IMR-90 (cell line): Measurements from ENCODE around the gene PTPRG. TPM values are rescaled to one million over a fixed set of nuclear protein-coding genes. Genes with fewer than 3 reads are reported as not detected.

Experiments used
- ATAC-seq: fragments of 200-7000 bp; cut with Tn5 transposase; 2 replicates; pipeline ENCODE4 v1.9.1; 2020; ENCODE audit warnings: low read depth, mild to moderate bottlenecking, moderate library complexity
- BruUV-seq: library from RNA; stranded (reverse); fragments of 400-500 nt; replicated peaks from 2 replicates; lab custom pipeline; 2021; lab: Mats Ljungman, UMichigan
- CTCF ChIA-PET: fragments of 300-600 bp; formaldehyde crosslinking; extraction: SDS; loops from one replicate; lab custom pipeline; 2021; ENCODE audit warnings: antibody characterized with exemption; lab: Yijun Ruan, JAX
- POLR2A ChIA-PET: fragments of 300-600 bp; sonication (Branson Sonifier 250); formaldehyde crosslinking; loops from one replicate; lab custom pipeline; 2022; ENCODE audit warnings: antibody characterized with exemption; ENCODE audit not compliant: unreplicated experiment; lab: Charles Lee
- DNase-seq: peaks from one replicate; pipeline ENCODE4 v3.0.0; 2013
- H2AFZ ChIP-seq: replicated peaks from 2 replicates; pipeline ENCODE3; 2013; ENCODE audit warnings: low read length, mild to moderate bottlenecking; ENCODE audit not compliant: poor library complexity
- H2AK5ac ChIP-seq: 2 replicates; pipeline ENCODE4 v1.6.1; 2013; ENCODE audit warnings: low read depth, low read length, inconsistent platforms
- H2AK9ac ChIP-seq: replicated peaks from 2 replicates; pipeline ENCODE3; 2013; ENCODE audit warnings: mild to moderate bottlenecking, low read depth, low read length, moderate library complexity; ENCODE audit not compliant: poor library complexity
- H2BK120ac ChIP-seq: 2 replicates; pipeline ENCODE4 v1.6.1; 2013; ENCODE audit warnings: low read depth, low read length, inconsistent platforms
- H2BK15ac ChIP-seq: 3 replicates; pipeline ENCODE4 v1.6.1; 2013; ENCODE audit warnings: low read depth, low read length, inconsistent platforms
- H2BK20ac ChIP-seq: 2 replicates; pipeline ENCODE4 v1.6.1; 2013; ENCODE audit warnings: low read depth, mild to moderate bottlenecking, inconsistent platforms, low read length, moderate library complexity
- H2BK5ac ChIP-seq: 2 replicates; pipeline ENCODE4 v1.6.1; 2013; ENCODE audit warnings: mild to moderate bottlenecking, low read depth, low read length, inconsistent platforms; ENCODE audit not compliant: poor library complexity, severe bottlenecking
- H3K14ac ChIP-seq: replicated peaks from 2 replicates; pipeline ENCODE4 v1.6.1; 2013; ENCODE audit warnings: low read depth, low read length, inconsistent platforms
- H3K18ac ChIP-seq: 2 replicates; pipeline ENCODE4 v1.6.1; 2013; ENCODE audit warnings: low read depth, low read length, control low read depth
- H3K23ac ChIP-seq: 2 replicates; pipeline ENCODE4 v1.6.1; 2013; ENCODE audit warnings: low read depth, low read length, inconsistent platforms
- H3K27ac ChIP-seq: 2 replicates; pipeline ENCODE4 v1.5.1; 2013; ENCODE audit warnings: mild to moderate bottlenecking, control low read depth, low read length; ENCODE audit not compliant: insufficient read depth
- H3K27me3 ChIP-seq: 2 replicates; pipeline ENCODE4 v1.6.1; 2013; ENCODE audit warnings: low read length; ENCODE audit not compliant: control insufficient read depth, insufficient read depth
- H3K36me3 ChIP-seq: 2 replicates; pipeline ENCODE4 v1.6.1; 2013; ENCODE audit warnings: low read length, mixed read lengths; ENCODE audit not compliant: control insufficient read depth, insufficient read depth
- H3K4ac ChIP-seq: 2 replicates; pipeline ENCODE4 v1.6.1; 2013; ENCODE audit warnings: low read depth, low read length, inconsistent platforms
- H3K4me1 ChIP-seq: 2 replicates; pipeline ENCODE4 v1.6.1; 2013; ENCODE audit warnings: low read length, mixed read lengths; ENCODE audit not compliant: control insufficient read depth, insufficient read depth
- H3K4me2 ChIP-seq: 2 replicates; pipeline ENCODE4 v1.6.1; 2013; ENCODE audit warnings: low read depth, mild to moderate bottlenecking, control low read depth, low read length, moderate library complexity
- H3K4me3 ChIP-seq: 2 replicates; pipeline ENCODE4 v1.5.1; 2013; ENCODE audit warnings: low read depth, mild to moderate bottlenecking, control low read depth, low read length, moderate library complexity; ENCODE audit not compliant: insufficient read depth
- H3K56ac ChIP-seq: 2 replicates; pipeline ENCODE4 v1.6.1; 2013; ENCODE audit warnings: low read length, inconsistent platforms; ENCODE audit not compliant: insufficient read depth; ENCODE audit errors: extremely low read depth
- H3K79me1 ChIP-seq, 2 experiments: 2 replicates each; pipeline ENCODE4 v1.6.1; 2013; ENCODE audit warnings: low read length in 2 of 2, inconsistent platforms in 1 of 2, low read depth in 1 of 2
- H3K9ac ChIP-seq: 2 replicates; pipeline ENCODE4 v1.6.1; 2013; ENCODE audit warnings: low read depth, low read length, control low read depth
- H3K9me1 ChIP-seq: 2 replicates; pipeline ENCODE4 v1.6.1; 2013; ENCODE audit warnings: low read length, inconsistent platforms; ENCODE audit not compliant: insufficient read depth
- H3K9me3 ChIP-seq: 2 replicates; pipeline ENCODE4 v1.6.1; 2013; ENCODE audit warnings: low read length; ENCODE audit not compliant: control insufficient read depth, insufficient read depth
- H4K20me1 ChIP-seq: 2 replicates; pipeline ENCODE4 v1.6.1; 2013; ENCODE audit warnings: low read length, inconsistent platforms; ENCODE audit not compliant: insufficient read depth
- H4K5ac ChIP-seq: 2 replicates; pipeline ENCODE4 v1.6.1; 2013; ENCODE audit warnings: mild to moderate bottlenecking, low read depth, low read length, control low read depth
- H4K8ac ChIP-seq, 2 experiments: 2 replicates each; pipeline ENCODE4 v1.6.1; 2013; ENCODE audit warnings: low read depth in 2 of 2, low read length in 2 of 2, control low read depth in 1 of 2, inconsistent platforms in 1 of 2
- H4K91ac ChIP-seq: 2 replicates; pipeline ENCODE4 v1.6.1; 2013; ENCODE audit warnings: low read depth, low read length, inconsistent platforms; ENCODE audit not compliant: insufficient read depth
- CHD1 ChIP-seq: IDR thresholded peaks from 2 replicates; pipeline ENCODE4 v1.6.1; 2012; ENCODE audit warnings: low read depth, low read length, improper control_type of control experiment
- CTCF ChIP-seq: conservative IDR thresholded peaks from 2 replicates; pipeline ENCODE4 v1.5.1; 2012; ENCODE audit warnings: mild to moderate bottlenecking, low read depth, low read length, improper control_type of control experiment
- ELK1 ChIP-seq: fragments of 150-350 bp; IDR thresholded peaks from 2 replicates; pipeline ENCODE4 v1.6.1; 2016; ENCODE audit warnings: low read depth, mild to moderate bottlenecking, low read length, moderate library complexity, borderline replicate concordance
- FOS ChIP-seq: fragments of 150-350 bp; IDR thresholded peaks from 2 replicates; pipeline ENCODE4 v1.6.1; 2016; ENCODE audit warnings: low read depth, low read length
- MAFK ChIP-seq: IDR thresholded peaks from 2 replicates; pipeline ENCODE4 v1.6.1; 2012; ENCODE audit warnings: low read depth, low read length, improper control_type of control experiment
- MXI1 ChIP-seq: IDR thresholded peaks from 2 replicates; pipeline ENCODE4 v1.6.1; 2012; ENCODE audit warnings: low read depth, mild to moderate bottlenecking, low read length, moderate library complexity, borderline replicate concordance
- POLR2A ChIP-seq: IDR thresholded peaks from 2 replicates; pipeline ENCODE4 v1.6.1; 2012; ENCODE audit warnings: mild to moderate bottlenecking, low read depth, low read length
- RAD21 ChIP-seq: IDR thresholded peaks from 2 replicates; pipeline ENCODE4 v1.6.1; 2012; ENCODE audit warnings: low read length, improper control_type of control experiment
- RFX5 ChIP-seq: IDR thresholded peaks from 2 replicates; pipeline ENCODE4 v1.8.0; 2012; ENCODE audit warnings: low read depth, mild to moderate bottlenecking, low read length, moderate library complexity
- WGBS, 2 experiments: methylation state at CpG; one replicate each; pipeline versions ENCODE4 v1.1.5 to v1.1.7; 2013; ENCODE audit warnings: missing lambda C conversion rate in 2 of 2; ENCODE audit not compliant: insufficient read length in 1 of 2; ENCODE audit errors: extremely low coverage in 2 of 2; 5-methylcytosine and 5-hydroxymethylcytosine counted together
- dilution Hi-C: fragments of 300-500 bp; cut with HindIII; formaldehyde crosslinking; loops from one replicate; pipeline ENCODE4 v1.14.3; 2018; ENCODE audit warnings: low sequenced_read_pairs; ENCODE audit not compliant: unreplicated experiment
- in situ Hi-C: fragments of 300-500 bp; cut with MboI; formaldehyde crosslinking; loops from 3 replicates; pipeline ENCODE4 v1.14.3; 2019; ENCODE audit warnings: low sequenced_read_pairs, inconsistent platforms, mixed read lengths
- intact Hi-C: fragments of 100-400 bp; cut with micrococcal nuclease; formaldehyde crosslinking; loops from 2 replicates; pipeline ENCODE4 v1.10.0; 2022
- polyA plus RNA-seq, 3 experiments: library from polyadenylated mRNA; depleted of rRNA; stranded (reverse); fragments of >200 nt; gene quantifications; 2 replicates each; pipeline ENCODE4 v1.2.3, GENCODE V29; 2012; ENCODE audit warnings: low replicate concordance in 1 of 3
- total RNA-seq: library from RNA; depleted of rRNA; stranded (reverse); fragments of >200 nt; gene quantifications from 2 replicates; pipeline ENCODE4 v1.2.3, GENCODE V29; 2012
- TF ChIP-seq, protein P1 (sequence below): fragments of 150-350 bp; IDR thresholded peaks from 2 replicates; pipeline ENCODE4 v1.6.1; 2017; ENCODE audit warnings: mild to moderate bottlenecking, antibody characterized with exemption, low read length, low read depth

PTPRG gene
- total and polyA plus RNA-seq, 2 of the 4 experiments (the other 2 are of a cell fraction) = 7.7 to 31.0 TPM

DNA sequence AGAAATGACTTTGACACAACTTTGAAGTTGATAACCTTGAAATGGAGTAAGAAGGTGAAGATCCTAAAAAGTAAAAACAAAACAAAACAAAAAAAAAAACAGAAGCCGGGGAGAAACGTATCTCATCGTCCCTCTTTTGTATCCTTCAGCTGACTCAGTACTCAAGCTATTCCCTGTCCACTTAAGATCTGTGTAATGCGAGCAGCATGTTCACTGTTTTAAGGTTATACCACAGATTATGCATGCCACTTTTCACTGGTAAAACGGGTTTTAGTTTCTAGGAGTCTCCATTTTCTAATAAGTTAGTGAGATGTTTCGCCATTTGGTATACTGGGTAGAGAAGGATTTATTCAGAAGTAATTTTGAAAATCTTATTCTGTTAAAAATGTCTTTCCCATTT lies 487.7 kb downstream of the PTPRG start:
- no peaks in the 10 kb centered on the region for H3K4me1 ChIP-seq
- no peak overlapping the region for H2BK120ac ChIP-seq
- H2BK5ac ChIP-seq = no peak overlapping the region
- CTCF ChIA-PET = interaction anchor here (0.6 kb wide), 1 partner anchor 1300 kb away, joined by 5 read pairs; no protein-coding TSS in a partner anchor
- H3K4me2 ChIP-seq = no peak overlapping the region
- H2AFZ ChIP-seq = no peak overlapping the region
- dilution Hi-C loops (no loop called here), in situ Hi-C loops (no loop called here), intact Hi-C loops (no loop called here)
- no CpG with 5 or more reads among the region's 6 CpGs for whole genome bisulfite sequencing, 2 experiments
- no peaks in the 10 kb centered on the region for H3K27me3 ChIP-seq
- H3K14ac ChIP-seq = no peak overlapping the region
- no peaks in the 10 kb centered on the region for H3K9me1 ChIP-seq
- H3K79me1 ChIP-seq = peaks cover 3 to 12% of the 10 kb centered on the region in 2 experiments; a peak in 3 of 4 replicates
- DNase-seq (peak; percentile 6), ATAC-seq (no peak)
- no peak overlapping the region for H4K91ac ChIP-seq
- no peak overlapping the region for H2BK20ac ChIP-seq
- H4K5ac ChIP-seq = no peak overlapping the region
- H2AK9ac ChIP-seq = no peak overlapping the region
- H3K4me3 ChIP-seq = no peak overlapping the region
- no TSS peak for BruUV-seq
- POLR2A ChIA-PET = no interaction called here
- H3K18ac ChIP-seq = no peak overlapping the region
- H2BK15ac ChIP-seq = no peak overlapping the region
- H3K27ac ChIP-seq = no peak overlapping the region
- H3K36me3 ChIP-seq = no peaks in the 10 kb centered on the region
- 0 out of 2 replicates have a peak, but pooled peaks cover 4% of the 10 kb centered on the region for H4K20me1 ChIP-seq
- H3K9me3 ChIP-seq = no peaks in the 10 kb centered on the region
- H3K9ac ChIP-seq = no peak overlapping the region
- TF ChIP-seq MAFK (no peak), CTCF (no peak), POLR2A (no peak), RFX5 (no peak), FOS (no peak), RAD21 (no peak), ELK1 (no peak), MXI1 (no peak), CHD1 (no peak)
- TF ChIP-seq, protein P1, sequence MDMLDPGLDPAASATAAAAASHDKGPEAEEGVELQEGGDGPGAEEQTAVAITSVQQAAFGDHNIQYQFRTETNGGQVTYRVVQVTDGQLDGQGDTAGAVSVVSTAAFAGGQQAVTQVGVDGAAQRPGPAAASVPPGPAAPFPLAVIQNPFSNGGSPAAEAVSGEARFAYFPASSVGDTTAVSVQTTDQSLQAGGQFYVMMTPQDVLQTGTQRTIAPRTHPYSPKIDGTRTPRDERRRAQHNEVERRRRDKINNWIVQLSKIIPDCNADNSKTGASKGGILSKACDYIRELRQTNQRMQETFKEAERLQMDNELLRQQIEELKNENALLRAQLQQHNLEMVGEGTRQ = no peak
- H4K8ac ChIP-seq = no peak overlapping the region
- no peak overlapping the region for H3K4ac ChIP-seq
- H3K56ac ChIP-seq = no peak overlapping the region
- no peak overlapping the region for H2AK5ac ChIP-seq
- no peak overlapping the region for H3K23ac ChIP-seq
